ENCODE measurements around the gene CST6. TPM values are rescaled to one million over a fixed set of nuclear protein-coding genes. Genes with fewer than 3 reads are reported as not detected.

Gene CST6
- total RNA-seq, 4 donors from 2014 or later, result 1.7 TPM; not detected in 3

DNA sequence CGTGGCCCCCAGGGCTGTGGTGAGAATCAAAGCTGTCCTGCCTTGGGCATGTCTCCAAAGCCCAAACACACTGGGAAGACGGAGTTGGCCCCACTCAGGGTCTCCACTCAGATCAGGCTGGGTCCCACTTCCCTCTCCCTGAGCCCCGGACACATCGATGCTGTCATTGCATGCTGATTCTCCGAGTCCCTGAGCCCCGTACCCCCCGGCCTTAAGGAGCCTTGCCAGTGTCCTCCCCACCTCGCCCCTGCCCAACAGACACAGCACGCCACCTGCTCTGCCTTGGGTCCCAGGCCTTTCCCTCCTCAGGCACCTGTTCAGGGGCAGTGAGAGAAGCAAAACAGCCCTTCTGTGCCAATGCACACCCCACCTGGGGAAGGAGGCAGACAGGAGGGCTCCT, 24.5 kb upstream of the CST6 start:
- H3K9me3 ChIP-seq, result no peaks in the 10 kb centered on the region
- H3K4me1 ChIP-seq, result peaks cover 0 to 29% (median 0%) of the 10 kb centered on the region in 3 donors
- H3K27ac ChIP-seq, result no peak overlapping the region
- WGBS, 2 donors (ENCODE audit: low coverage in 1 of 2), result 25 to 75% methylated on average over 2 to 7 of the region's 9 CpGs
- H3K4me3 ChIP-seq, result no peak overlapping the region
- no peaks in the 10 kb centered on the region for H3K27me3 ChIP-seq
- H3K36me3 ChIP-seq, result peaks cover 0 to 4% of the 10 kb centered on the region in 2 donors
- TF ChIP-seq POLR2A (IDR thresholded peaks at IDR 0.05), result no peak
- no peak for TF ChIP-seq POLR2AphosphoS5 (IDR thresholded peaks at IDR 0.05)
- TF ChIP-seq, protein P1, sequence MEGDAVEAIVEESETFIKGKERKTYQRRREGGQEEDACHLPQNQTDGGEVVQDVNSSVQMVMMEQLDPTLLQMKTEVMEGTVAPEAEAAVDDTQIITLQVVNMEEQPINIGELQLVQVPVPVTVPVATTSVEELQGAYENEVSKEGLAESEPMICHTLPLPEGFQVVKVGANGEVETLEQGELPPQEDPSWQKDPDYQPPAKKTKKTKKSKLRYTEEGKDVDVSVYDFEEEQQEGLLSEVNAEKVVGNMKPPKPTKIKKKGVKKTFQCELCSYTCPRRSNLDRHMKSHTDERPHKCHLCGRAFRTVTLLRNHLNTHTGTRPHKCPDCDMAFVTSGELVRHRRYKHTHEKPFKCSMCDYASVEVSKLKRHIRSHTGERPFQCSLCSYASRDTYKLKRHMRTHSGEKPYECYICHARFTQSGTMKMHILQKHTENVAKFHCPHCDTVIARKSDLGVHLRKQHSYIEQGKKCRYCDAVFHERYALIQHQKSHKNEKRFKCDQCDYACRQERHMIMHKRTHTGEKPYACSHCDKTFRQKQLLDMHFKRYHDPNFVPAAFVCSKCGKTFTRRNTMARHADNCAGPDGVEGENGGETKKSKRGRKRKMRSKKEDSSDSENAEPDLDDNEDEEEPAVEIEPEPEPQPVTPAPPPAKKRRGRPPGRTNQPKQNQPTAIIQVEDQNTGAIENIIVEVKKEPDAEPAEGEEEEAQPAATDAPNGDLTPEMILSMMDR (IDR thresholded peaks at IDR 0.05), result no peak
- TF ChIP-seq EP300 (IDR thresholded peaks at IDR 0.05), result no peak
- no peak for ATAC-seq

DNA sequence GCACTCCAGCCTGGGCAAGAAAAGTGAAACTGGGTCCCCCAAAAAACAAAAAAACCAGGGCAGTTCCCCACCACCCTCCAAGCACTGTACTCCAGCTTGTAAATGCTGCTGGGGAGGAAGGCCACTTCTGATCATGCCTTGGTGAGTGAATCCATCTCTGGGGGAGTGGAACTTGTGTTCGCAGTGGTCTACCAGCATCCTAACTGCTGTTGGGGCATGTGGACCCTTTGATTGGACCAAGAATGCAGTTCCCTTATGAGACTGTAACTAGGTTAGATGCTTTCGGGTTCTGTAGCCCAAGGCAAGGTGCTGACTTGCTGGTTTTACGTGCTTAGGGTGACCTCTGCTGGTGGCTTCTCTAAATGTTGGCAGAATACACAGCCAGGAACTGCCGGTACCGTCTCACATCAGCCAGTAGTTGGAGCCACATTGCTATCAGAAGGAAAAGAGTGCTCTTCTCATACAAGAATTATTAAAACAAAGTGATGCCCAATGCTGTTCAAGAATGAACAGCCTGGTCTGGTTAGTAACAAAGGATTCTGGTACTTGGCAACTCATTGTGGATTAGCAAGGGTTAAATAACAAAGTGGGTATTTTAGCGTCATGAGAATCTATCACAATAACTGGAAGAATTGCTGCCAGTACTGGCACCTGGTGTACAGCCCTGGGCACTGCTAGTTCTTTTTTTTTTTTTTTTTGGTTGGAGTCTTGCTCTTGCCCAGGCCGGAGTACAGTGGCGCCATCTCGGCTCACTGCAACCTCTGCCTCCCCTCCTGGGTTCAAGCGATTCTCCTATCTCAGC, 22.8 kb upstream of the CST6 start:
- Histone ChIP-seq H3K9me3 (no peaks in the 10 kb centered on the region), H3K36me3 (peaks cover 0 to 4% of the 10 kb centered on the region in 2 donors), H3K4me3 (no peak overlapping the region), H3K4me1 (peaks cover 0 to 29% (median 0%) of the 10 kb centered on the region in 3 donors), H3K27me3 (no peaks in the 10 kb centered on the region), H3K27ac (peak overlapping the region in 3 of 4 donors; percentile 21 to 58 (median 53))
- WGBS, 2 donors (ENCODE audit: low coverage in 1 of 2), result 0 to 16% methylated on average over 2 to 5 of the region's 10 CpGs
- TF ChIP-seq, protein P1 (IDR thresholded peaks at IDR 0.05), result peak in 3 of 4 experiments; percentile 90 to 97 (median 95)
- no peak for TF ChIP-seq EP300 (IDR thresholded peaks at IDR 0.05)
- TF ChIP-seq POLR2A (IDR thresholded peaks at IDR 0.05), result no peak
- TF ChIP-seq POLR2AphosphoS5 (IDR thresholded peaks at IDR 0.05), result peak; percentile 69
- ATAC-seq, result peak; percentile 97

- 65 to 74% methylated on average over 2 to 5 of the region's 5 CpGs for WGBS, 2 donors (ENCODE audit: low coverage in 1 of 2)
- TF ChIP-seq, protein P1 (IDR thresholded peaks at IDR 0.05), result no peak
- no peak for TF ChIP-seq POLR2A (IDR thresholded peaks at IDR 0.05)
- TF ChIP-seq POLR2AphosphoS5 (IDR thresholded peaks at IDR 0.05), result no peak
- TF ChIP-seq EP300 (IDR thresholded peaks at IDR 0.05), result no peak
- ATAC-seq, result no peak
- Histone ChIP-seq H3K27me3 (no peaks in the 10 kb centered on the region), H3K27ac (no peak overlapping the region), H3K4me1 (peaks cover 0 to 13% (median 0%) of the 10 kb centered on the region in 3 donors), H3K9me3 (no peaks in the 10 kb centered on the region), H3K36me3 (peaks cover 0 to 12% of the 10 kb centered on the region in 2 donors), H3K4me3 (no peak overlapping the region)
Observed at GRCh38 chr11:65992056-65992455, 19.8 kb upstream of the CST6 start.

DNA sequence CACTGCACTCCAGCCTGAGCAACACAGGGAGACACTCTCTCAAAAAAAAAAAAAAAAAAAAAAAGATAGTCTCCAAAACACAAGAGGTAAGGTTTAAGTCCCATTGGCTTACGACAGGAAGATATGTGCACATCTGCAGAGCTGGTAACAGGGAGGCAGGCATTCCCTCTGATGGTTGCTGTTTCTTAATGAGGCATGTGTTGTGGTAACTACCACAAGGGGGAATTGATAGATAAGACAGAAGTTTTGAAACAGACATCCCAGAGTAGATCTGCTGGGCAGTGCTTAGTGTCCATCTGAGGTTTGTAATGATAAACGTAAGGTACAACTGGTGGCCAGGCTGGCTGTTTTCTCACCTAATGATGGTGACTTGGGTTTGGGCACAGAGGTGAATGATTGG, 14.5 kb upstream of the CST6 start:
- no peak for ATAC-seq
- peaks cover 0 to 23% (median 14%) of the 10 kb centered on the region in 3 donors for H3K4me1 ChIP-seq
- no peak overlapping the region for H3K27ac ChIP-seq
- H3K27me3 ChIP-seq, result no peaks in the 10 kb centered on the region
- no peak overlapping the region for H3K4me3 ChIP-seq
- no peak for TF ChIP-seq POLR2A (IDR thresholded peaks at IDR 0.05)
- TF ChIP-seq, protein P1 (IDR thresholded peaks at IDR 0.05), result no peak
- TF ChIP-seq EP300 (IDR thresholded peaks at IDR 0.05), result no peak
- TF ChIP-seq POLR2AphosphoS5 (IDR thresholded peaks at IDR 0.05), result no peak
- WGBS, 2 donors (ENCODE audit: low coverage in 1 of 2), result 52 to 64% methylated on average over 2 of the region's 2 CpGs
- H3K9me3 ChIP-seq, result no peaks in the 10 kb centered on the region
- peaks cover 3 to 42% of the 10 kb centered on the region in 2 donors for H3K36me3 ChIP-seq
